Panc1 (cell line): ENCODE results near the gene DLGAP4. TPM values are rescaled to one million over a fixed set of nuclear protein-coding genes. Genes with fewer than 3 reads are reported as not detected.

Experiments
- ATAC-seq: fragments of 200-7000 bp; cut with Tn5 transposase; 2 replicates; pipeline ENCODE4 v1.9.1; 2020; ENCODE audit warnings: mild to moderate bottlenecking, moderate library complexity
- BruUV-seq: library from RNA; stranded (reverse); fragments of 400-500 nt; replicated peaks from 2 replicates; lab custom pipeline; 2021; lab: Mats Ljungman, UMichigan
- CTCF ChIA-PET: fragments of 300-600 bp; sonication (Branson Sonifier 250); formaldehyde crosslinking; loops from one replicate; lab custom pipeline; 2022; ENCODE audit warnings: antibody characterized with exemption; lab: Charles Lee
- POLR2A ChIA-PET: fragments of 300-600 bp; sonication (Branson Sonifier 250); formaldehyde crosslinking; loops from one replicate; lab custom pipeline; 2022; ENCODE audit warnings: antibody characterized with exemption; lab: Charles Lee
- DNase-seq: peaks from one replicate; pipeline ENCODE4 v3.0.0-alpha.2; 2010; ENCODE audit warnings: low read depth, low spot score
- H3K27ac ChIP-seq: 2 replicates; pipeline ENCODE4 v1.5.1; 2011; ENCODE audit warnings: mild to moderate bottlenecking, low read length, inconsistent platforms
- H3K27me3 ChIP-seq: fragments of 200-500 bp; sonication (Bioruptor generic); 2 replicates; pipeline ENCODE4 v1.6.0; 2014; ENCODE audit warnings: low read length, inconsistent platforms; ENCODE audit not compliant: control insufficient read depth, insufficient read depth
- H3K36me3 ChIP-seq: fragments of 200-500 bp; sonication (Bioruptor generic); 2 replicates; pipeline ENCODE4 v1.5.1; 2014; ENCODE audit warnings: inconsistent platforms, mild to moderate bottlenecking, low read length, moderate library complexity; ENCODE audit not compliant: control insufficient read depth, insufficient read depth
- H3K4me1 ChIP-seq: 2 replicates; pipeline ENCODE4 v1.5.1; 2011; ENCODE audit warnings: inconsistent platforms, mild to moderate bottlenecking, low read length, moderate library complexity; ENCODE audit not compliant: control insufficient read depth, insufficient read depth
- H3K4me3 ChIP-seq, 2 experiments: 2 replicates each; pipeline ENCODE4 v1.5.1; 2011 to 2012; ENCODE audit warnings: low read depth in 2 of 2, low read length in 2 of 2, mild to moderate bottlenecking in 2 of 2, inconsistent platforms in 1 of 2, moderate library complexity in 1 of 2
- H3K9me3 ChIP-seq: fragments of 200-500 bp; sonication (Bioruptor generic); 2 replicates; pipeline ENCODE4 v1.5.1; 2014; ENCODE audit warnings: low read depth, mild to moderate bottlenecking, inconsistent platforms, low read length, moderate library complexity; ENCODE audit not compliant: control insufficient read depth, insufficient read depth
- POLR2AphosphoS5 ChIP-seq: IDR thresholded peaks from 2 replicates; pipeline ENCODE4 v1.6.1; 2012; ENCODE audit warnings: mild to moderate bottlenecking, low read depth, low read length, moderate library complexity
- SIN3A ChIP-seq: IDR thresholded peaks from 2 replicates; pipeline ENCODE4 v1.6.1; 2012; ENCODE audit warnings: low read depth, mild to moderate bottlenecking, low read length, moderate library complexity, borderline replicate concordance; ENCODE audit not compliant: insufficient read depth
- TCF7L2 ChIP-seq: IDR thresholded peaks from 2 replicates; pipeline ENCODE4 v1.6.1; 2011; ENCODE audit warnings: mild to moderate bottlenecking, low read depth, low read length, inconsistent platforms
- in situ Hi-C: cut with HindIII; loops from 2 replicates; pipeline ENCODE4 v1.10.0; 2016; ENCODE audit warnings: low sequenced_read_pairs, low pct_unique_long_range_greater_than_20kb
- intact Hi-C: fragments of 100-400 bp; cut with micrococcal nuclease; formaldehyde crosslinking; loops from one replicate; pipeline ENCODE4 v1.10.0; 2022; ENCODE audit not compliant: unreplicated experiment
- total RNA-seq: library from RNA; stranded (reverse); gene quantifications from one replicate; pipeline ENCODE4 v1.2.1, GENCODE V29; 2021; ENCODE audit not compliant: unreplicated experiment
- TF ChIP-seq, protein P1 (sequence below): fragments of 450-650 bp; IDR thresholded peaks from 2 replicates; pipeline ENCODE4 v1.5.1; 2017; ENCODE audit warnings: mild to moderate bottlenecking
- TF ChIP-seq, protein P2 (sequence below), 2 experiments: IDR thresholded peaks; 2 replicates each; pipeline ENCODE4 v1.6.1; 2011 to 2012; ENCODE audit warnings: low read depth in 2 of 2, control low read depth in 1 of 2, low read length in 1 of 2, mild to moderate bottlenecking in 1 of 2, moderate library complexity in 1 of 2; ENCODE audit not compliant: insufficient read depth in 1 of 2

DLGAP4 gene
- total RNA-seq, 1 experiment from 2014 or later = 52.5 TPM

DNA sequence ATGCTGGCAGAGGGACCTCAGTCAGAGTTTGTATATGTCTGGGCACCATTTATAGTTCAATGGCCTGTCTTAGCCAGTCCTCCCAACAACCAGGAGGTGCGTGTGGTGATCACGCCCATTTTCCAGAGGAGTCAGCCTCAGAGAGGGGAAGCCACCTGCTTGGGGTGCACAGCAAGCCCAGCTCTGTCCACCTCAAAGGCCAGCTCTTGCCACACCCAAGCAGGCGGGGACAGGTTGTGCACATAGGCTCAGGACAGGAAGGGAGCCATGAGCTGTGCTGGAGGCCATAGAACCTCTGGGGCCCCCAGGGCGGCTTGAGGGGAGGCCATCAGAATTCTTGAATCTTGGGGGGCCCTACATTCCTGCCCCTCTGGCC, 61.2 kb downstream of the DLGAP4 start:
- BruUV-seq = no TSS peak
- ChIA-PET CTCF (no interaction called here), POLR2A (no interaction called here)
- intact Hi-C loops (no loop called here), in situ Hi-C loops (no loop called here)
- no peak for ATAC-seq
- Histone ChIP-seq H3K4me1 (no peaks in the 10 kb centered on the region), H3K4me3 (no peak overlapping the region), H3K27ac (no peak overlapping the region), H3K9me3 (no peaks in the 10 kb centered on the region), H3K27me3 (no peaks in the 10 kb centered on the region), H3K36me3 (no peaks in the 10 kb centered on the region)
- TF ChIP-seq TCF7L2 (no peak), POLR2AphosphoS5 (no peak), SIN3A (no peak)
- TF ChIP-seq, protein P1, sequence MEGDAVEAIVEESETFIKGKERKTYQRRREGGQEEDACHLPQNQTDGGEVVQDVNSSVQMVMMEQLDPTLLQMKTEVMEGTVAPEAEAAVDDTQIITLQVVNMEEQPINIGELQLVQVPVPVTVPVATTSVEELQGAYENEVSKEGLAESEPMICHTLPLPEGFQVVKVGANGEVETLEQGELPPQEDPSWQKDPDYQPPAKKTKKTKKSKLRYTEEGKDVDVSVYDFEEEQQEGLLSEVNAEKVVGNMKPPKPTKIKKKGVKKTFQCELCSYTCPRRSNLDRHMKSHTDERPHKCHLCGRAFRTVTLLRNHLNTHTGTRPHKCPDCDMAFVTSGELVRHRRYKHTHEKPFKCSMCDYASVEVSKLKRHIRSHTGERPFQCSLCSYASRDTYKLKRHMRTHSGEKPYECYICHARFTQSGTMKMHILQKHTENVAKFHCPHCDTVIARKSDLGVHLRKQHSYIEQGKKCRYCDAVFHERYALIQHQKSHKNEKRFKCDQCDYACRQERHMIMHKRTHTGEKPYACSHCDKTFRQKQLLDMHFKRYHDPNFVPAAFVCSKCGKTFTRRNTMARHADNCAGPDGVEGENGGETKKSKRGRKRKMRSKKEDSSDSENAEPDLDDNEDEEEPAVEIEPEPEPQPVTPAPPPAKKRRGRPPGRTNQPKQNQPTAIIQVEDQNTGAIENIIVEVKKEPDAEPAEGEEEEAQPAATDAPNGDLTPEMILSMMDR = no peak
- TF ChIP-seq, protein P2, sequence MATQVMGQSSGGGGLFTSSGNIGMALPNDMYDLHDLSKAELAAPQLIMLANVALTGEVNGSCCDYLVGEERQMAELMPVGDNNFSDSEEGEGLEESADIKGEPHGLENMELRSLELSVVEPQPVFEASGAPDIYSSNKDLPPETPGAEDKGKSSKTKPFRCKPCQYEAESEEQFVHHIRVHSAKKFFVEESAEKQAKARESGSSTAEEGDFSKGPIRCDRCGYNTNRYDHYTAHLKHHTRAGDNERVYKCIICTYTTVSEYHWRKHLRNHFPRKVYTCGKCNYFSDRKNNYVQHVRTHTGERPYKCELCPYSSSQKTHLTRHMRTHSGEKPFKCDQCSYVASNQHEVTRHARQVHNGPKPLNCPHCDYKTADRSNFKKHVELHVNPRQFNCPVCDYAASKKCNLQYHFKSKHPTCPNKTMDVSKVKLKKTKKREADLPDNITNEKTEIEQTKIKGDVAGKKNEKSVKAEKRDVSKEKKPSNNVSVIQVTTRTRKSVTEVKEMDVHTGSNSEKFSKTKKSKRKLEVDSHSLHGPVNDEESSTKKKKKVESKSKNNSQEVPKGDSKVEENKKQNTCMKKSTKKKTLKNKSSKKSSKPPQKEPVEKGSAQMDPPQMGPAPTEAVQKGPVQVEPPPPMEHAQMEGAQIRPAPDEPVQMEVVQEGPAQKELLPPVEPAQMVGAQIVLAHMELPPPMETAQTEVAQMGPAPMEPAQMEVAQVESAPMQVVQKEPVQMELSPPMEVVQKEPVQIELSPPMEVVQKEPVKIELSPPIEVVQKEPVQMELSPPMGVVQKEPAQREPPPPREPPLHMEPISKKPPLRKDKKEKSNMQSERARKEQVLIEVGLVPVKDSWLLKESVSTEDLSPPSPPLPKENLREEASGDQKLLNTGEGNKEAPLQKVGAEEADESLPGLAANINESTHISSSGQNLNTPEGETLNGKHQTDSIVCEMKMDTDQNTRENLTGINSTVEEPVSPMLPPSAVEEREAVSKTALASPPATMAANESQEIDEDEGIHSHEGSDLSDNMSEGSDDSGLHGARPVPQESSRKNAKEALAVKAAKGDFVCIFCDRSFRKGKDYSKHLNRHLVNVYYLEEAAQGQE (IDR thresholded peaks at IDR 0.05; ENCODE audit: insufficient read depth in 1 of 2, low read depth in 2 of 2, low read length in 1 of 2) = no peak
- DNase-seq = no peak

DNA sequence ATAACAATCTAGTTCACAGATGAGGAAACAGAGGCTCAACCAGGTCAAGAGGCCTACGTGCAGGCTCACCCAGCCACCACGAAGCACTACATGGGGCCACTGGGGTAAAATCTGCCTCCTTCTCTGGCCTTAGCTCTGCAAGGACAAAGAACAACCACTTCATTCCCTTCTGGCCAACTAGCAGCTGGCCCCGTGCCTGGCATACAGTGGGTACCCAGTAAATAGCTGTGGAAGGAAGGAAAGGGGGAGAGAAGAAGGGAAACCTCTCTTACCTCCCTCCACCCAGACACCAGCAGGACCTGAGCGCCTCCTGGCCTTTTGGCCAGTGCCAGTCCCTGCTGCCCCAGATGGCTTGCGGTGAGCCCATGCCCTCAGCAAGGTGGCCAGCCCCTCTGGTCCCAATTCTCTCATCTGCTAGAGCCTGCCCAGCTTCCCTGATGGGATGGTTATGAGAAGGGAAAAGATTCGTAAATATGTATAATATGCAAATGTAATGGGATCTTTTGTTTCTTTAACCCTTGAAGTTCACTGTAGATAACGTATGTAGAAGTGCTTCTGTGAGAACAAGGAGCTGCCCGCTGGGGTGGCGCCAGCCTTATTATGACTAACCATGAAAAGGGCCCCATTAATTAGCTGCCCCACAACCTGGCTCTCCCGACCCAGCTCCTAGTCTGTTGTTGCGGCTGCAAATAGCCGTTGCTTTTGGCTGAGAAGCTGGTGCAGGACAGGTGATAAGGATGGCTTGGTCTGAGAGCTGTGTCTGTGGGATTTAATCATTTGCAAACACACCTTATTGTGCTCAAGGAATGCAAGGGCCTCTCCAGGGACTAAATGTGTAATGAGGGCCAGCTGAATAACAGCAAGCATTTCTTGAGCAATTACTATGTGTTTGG, 62.0 kb downstream of the DLGAP4 start:
- H3K4me3 ChIP-seq = no peak overlapping the region
- no TSS peak for BruUV-seq
- ChIA-PET CTCF (no interaction called here), POLR2A (no interaction called here)
- H3K4me1 ChIP-seq = no peaks in the 10 kb centered on the region
- no peaks in the 10 kb centered on the region for H3K27me3 ChIP-seq
- no peak for TF ChIP-seq TCF7L2
- TF ChIP-seq, protein P1 = no peak
- TF ChIP-seq, protein P2 (IDR thresholded peaks at IDR 0.05; ENCODE audit: insufficient read depth in 1 of 2, low read depth in 2 of 2, low read length in 1 of 2) = no peak
- TF ChIP-seq POLR2AphosphoS5 = no peak
- H3K27ac ChIP-seq = no peak overlapping the region
- no peaks in the 10 kb centered on the region for H3K36me3 ChIP-seq
- no peaks in the 10 kb centered on the region for H3K9me3 ChIP-seq
- intact Hi-C loops (no loop called here), in situ Hi-C loops (no loop called here)
- DNase-seq (no peak), ATAC-seq (no peak)
